ENCODE measurements around the gene THSD4.

The THSD4 gene

DNA sequence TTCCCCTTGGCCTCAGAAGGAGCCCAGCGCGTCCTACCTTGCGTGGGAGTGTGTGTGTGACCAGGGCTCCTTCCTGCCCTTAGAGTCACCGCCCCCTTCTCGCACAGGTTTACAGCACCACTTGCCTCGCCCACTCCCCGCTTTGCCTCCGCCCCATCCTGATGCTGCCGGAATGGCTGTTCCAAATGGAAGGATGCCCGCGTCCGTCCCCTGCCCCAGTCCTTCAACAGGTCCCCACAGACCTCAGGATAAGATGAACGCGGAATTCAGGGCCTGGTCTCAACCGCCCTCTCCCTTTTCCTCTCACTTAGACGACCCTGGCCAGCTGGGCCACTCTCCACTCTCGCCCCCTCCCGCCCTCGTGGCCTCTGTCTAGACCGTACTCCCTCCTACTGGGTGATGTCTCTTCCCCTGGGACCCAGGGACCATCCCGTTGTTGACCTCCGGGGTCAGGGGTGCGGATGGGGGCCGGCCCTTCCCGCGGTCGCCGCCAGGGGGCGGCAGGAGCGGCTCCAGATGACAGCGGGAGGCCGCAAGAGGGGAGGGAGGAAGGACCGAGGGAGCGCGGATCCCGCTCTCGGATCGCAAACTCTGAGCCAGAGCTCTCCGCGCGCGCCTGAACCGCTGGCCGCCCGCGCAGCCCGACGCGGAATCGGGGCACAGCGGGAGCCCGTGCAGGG, at the start of gene THSD4:
THSD4 (plus strand) TSS at position 585 of the 680 bp plus-strand sequence.
- Histone ChIP-seq H3K27me3 (ENCODE audit: low read depth, low read length) (no peaks in the 10 kb centered on the region), H3K9me3 (ENCODE audit: control insufficient read depth in 1 of 2, low read length in 2 of 2) (no peaks in the 10 kb centered on the region), H3K27ac (ENCODE audit: low read length) (peak within 1 kb of the TSS; percentile 8), H3K4me1 (ENCODE audit: control insufficient read depth in 1 of 2, insufficient read depth in 2 of 2, low read length in 2 of 2) (peaks cover 5 to 6% of the 10 kb centered on the region in 2 donors), H3K4me3 (ENCODE audit: low read depth in 1 of 2, low read length in 2 of 2) (peak within 1 kb of the TSS; percentile 46 to 65), H3K36me3 (ENCODE audit: control insufficient read depth in 1 of 2, insufficient read depth in 2 of 2, low read length in 2 of 2) (no peaks in the 10 kb centered on the region)

DNA sequence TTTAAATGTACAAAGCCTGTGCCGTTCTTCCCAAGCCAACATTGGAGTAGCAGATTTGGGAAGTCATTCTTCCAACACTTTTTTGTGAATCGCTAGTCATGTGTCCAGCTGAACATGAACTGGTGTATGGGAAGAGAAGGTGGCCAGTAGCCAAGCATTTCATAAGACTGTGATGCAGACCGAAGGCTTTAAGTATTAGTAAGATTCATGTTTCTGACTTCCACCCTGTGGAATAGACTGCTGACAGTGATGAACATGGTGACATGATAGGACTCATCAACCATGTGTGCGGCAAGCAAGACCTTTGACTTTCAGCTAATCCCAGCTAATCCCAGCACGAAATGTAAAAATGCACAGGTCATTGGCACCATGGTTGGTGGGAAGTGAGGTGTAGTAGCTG, 48.3 kb upstream of the THSD4 start:
- Histone ChIP-seq H3K9me3 (ENCODE audit: control insufficient read depth in 1 of 2, low read length in 2 of 2) (no peaks in the 10 kb centered on the region), H3K27me3 (ENCODE audit: low read depth, low read length) (no peaks in the 10 kb centered on the region), H3K36me3 (ENCODE audit: control insufficient read depth in 1 of 2, insufficient read depth in 2 of 2, low read length in 2 of 2) (no peaks in the 10 kb centered on the region), H3K4me3 (ENCODE audit: low read depth in 1 of 2, low read length in 2 of 2) (no peak overlapping the region), H3K4me1 (ENCODE audit: control insufficient read depth in 1 of 2, insufficient read depth in 2 of 2, low read length in 2 of 2) (no peaks in the 10 kb centered on the region), H3K27ac (ENCODE audit: low read length) (no peak overlapping the region)

DNA sequence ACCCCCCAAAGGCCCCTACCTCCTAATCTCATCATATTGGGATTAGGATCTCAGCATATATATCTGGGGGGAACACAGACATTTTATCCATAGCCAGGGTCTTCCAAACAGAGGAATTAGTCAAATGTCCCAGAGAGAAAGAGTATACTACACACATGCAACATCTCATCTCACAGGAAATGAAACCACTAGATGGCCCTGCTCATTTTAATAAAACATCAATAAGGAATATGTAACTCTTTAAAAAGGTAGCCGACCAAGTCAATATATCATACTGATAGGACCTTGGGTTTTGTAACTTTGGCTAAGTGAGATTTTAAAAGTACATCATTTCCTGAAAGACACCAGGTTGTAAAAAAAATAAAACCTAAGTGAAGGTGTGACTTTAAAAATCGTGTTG, 45.6 kb upstream of the THSD4 start:
- no peaks in the 10 kb centered on the region for H3K36me3 ChIP-seq (ENCODE audit: control insufficient read depth in 1 of 2, insufficient read depth in 2 of 2, low read length in 2 of 2)
- no peaks in the 10 kb centered on the region for H3K27me3 ChIP-seq (ENCODE audit: low read depth, low read length)
- no peak overlapping the region for H3K4me3 ChIP-seq (ENCODE audit: low read depth in 1 of 2, low read length in 2 of 2)
- no peaks in the 10 kb centered on the region for H3K9me3 ChIP-seq (ENCODE audit: control insufficient read depth in 1 of 2, low read length in 2 of 2)
- no peak overlapping the region for H3K27ac ChIP-seq (ENCODE audit: low read length)
- H3K4me1 ChIP-seq (ENCODE audit: control insufficient read depth in 1 of 2, insufficient read depth in 2 of 2, low read length in 2 of 2) = no peaks in the 10 kb centered on the region

DNA sequence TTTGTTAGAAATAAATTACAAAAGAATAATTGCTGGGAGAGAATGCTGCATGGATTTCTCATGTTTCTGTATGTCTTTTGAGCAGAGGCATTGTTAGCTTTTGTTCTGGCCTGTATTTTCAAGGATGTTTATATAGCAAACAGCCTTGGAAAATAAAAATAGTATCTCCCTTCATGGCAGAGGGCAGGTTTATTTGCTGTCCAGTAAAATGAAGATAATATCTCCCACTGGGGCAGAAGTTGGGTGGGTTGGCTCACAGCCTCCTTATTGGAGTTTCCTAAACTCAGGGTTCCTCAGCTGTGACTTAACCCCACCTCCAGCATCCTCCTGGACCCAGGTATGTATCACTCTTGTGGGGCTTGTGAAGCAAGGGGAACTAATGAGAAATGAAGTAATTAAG, 43.7 kb upstream of the THSD4 start:
- no peaks in the 10 kb centered on the region for H3K36me3 ChIP-seq (ENCODE audit: control insufficient read depth in 1 of 2, insufficient read depth in 2 of 2, low read length in 2 of 2)
- no peak overlapping the region for H3K4me3 ChIP-seq (ENCODE audit: low read depth in 1 of 2, low read length in 2 of 2)
- H3K27ac ChIP-seq (ENCODE audit: low read length) = no peak overlapping the region
- H3K4me1 ChIP-seq (ENCODE audit: control insufficient read depth in 1 of 2, insufficient read depth in 2 of 2, low read length in 2 of 2) = no peaks in the 10 kb centered on the region
- H3K27me3 ChIP-seq (ENCODE audit: low read depth, low read length) = no peaks in the 10 kb centered on the region
- H3K9me3 ChIP-seq (ENCODE audit: control insufficient read depth in 1 of 2, low read length in 2 of 2) = no peaks in the 10 kb centered on the region

DNA sequence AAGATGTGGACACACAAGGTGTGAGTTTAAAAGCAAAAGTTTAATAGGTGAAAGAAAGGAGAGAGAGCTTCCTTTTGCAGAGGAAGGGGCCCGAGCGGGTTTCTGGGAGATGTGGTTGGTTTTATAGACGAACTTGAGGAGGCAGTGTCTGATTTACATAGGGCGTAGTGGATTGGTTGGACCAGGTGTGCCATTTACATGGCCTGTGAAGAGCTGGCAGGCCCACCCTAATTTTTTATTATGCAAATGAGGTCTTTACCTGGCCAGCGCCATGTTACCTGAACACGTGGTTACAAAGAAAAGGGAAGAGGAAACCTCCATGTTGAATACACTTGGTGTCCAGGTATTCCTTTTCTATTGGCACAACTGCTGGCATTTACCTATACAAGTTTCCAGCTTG, 42.8 kb upstream of the THSD4 start:
- no peaks in the 10 kb centered on the region for H3K9me3 ChIP-seq (ENCODE audit: control insufficient read depth in 1 of 2, low read length in 2 of 2)
- no peaks in the 10 kb centered on the region for H3K36me3 ChIP-seq (ENCODE audit: control insufficient read depth in 1 of 2, insufficient read depth in 2 of 2, low read length in 2 of 2)
- no peak overlapping the region for H3K4me3 ChIP-seq (ENCODE audit: low read depth in 1 of 2, low read length in 2 of 2)
- H3K4me1 ChIP-seq (ENCODE audit: control insufficient read depth in 1 of 2, insufficient read depth in 2 of 2, low read length in 2 of 2) = no peaks in the 10 kb centered on the region
- no peak overlapping the region for H3K27ac ChIP-seq (ENCODE audit: low read length)
- no peaks in the 10 kb centered on the region for H3K27me3 ChIP-seq (ENCODE audit: low read depth, low read length)

DNA sequence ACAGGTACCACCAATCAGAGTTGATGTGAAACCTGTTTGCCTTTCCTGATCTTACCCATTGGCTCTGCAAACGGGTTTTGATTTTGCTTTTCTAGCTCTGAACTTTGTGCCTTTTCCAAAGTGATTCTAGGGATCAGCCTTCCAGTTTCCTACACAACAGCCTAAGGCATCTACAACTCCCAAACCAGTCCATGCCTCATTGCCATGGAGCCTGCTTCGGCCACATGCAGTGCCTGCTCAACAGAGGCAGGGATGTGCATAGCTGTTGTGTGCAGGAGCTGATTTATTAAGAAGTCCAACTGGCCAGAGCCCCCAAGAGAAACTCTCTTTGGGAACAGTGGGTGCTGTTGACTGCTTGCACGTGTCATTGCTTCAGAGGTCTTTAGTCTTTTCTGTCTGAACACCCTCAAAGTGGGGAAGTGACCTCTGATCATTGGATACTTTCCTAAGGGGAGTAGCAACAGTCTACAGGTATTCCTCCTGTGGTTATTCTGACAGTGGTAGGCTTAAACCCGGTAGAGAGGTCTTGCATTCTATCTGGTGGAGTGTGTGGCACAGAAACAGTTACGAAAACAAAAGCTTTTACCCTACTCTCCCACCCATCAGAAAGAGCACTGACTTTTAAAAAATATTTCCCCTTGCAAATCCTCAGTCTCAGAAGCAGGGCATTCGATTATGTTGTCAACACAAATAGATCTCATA, 36.6 kb upstream of the THSD4 start:
- H3K9me3 ChIP-seq (ENCODE audit: control insufficient read depth in 1 of 2, low read length in 2 of 2) = no peaks in the 10 kb centered on the region
- no peaks in the 10 kb centered on the region for H3K4me1 ChIP-seq (ENCODE audit: control insufficient read depth in 1 of 2, insufficient read depth in 2 of 2, low read length in 2 of 2)
- H3K27me3 ChIP-seq (ENCODE audit: low read depth, low read length) = no peaks in the 10 kb centered on the region
- no peak overlapping the region for H3K27ac ChIP-seq (ENCODE audit: low read length)
- no peaks in the 10 kb centered on the region for H3K36me3 ChIP-seq (ENCODE audit: control insufficient read depth in 1 of 2, insufficient read depth in 2 of 2, low read length in 2 of 2)
- H3K4me3 ChIP-seq (ENCODE audit: low read depth in 1 of 2, low read length in 2 of 2) = no peak overlapping the region

DNA sequence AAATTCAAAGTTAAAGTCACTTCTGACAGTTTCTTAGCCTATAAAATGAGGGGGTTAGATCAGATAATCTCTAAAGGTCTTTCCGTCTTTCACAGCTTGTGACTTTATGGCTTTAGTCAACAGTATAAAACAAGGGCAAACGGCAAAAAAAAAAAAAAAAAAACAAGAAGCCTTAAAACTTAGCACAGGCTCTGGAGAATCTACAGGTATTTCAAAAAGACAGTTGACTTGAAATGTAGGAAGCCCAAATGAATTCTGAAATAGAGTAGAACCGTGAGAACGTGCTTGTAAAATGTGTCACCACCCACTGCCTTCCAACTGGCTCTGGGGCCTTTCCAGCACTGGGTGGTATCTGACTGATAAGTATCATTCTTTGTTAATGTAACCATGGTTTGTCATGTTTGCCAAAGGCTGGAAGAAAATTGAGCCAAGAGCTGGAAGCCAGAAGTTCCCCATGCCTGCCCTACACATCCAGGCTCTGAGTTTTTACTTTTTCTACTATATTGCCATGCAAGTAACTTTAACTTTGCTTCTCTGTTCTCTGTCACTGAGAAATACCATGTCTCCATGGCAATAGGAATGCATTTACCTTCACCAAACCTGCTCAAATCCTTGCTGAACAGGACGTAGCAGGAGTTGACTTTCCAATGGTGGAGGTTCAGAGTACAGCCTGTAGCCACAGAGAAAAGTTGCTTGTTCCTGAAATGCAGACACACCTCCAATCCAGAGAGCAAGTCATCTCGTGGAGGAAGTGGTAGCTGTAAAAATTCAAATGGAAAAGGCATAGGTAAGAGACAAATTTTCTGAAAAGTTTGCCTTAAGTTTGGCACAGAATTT, 35.8 kb upstream of the THSD4 start:
- Histone ChIP-seq H3K4me1 (ENCODE audit: control insufficient read depth in 1 of 2, insufficient read depth in 2 of 2, low read length in 2 of 2) (no peaks in the 10 kb centered on the region), H3K36me3 (ENCODE audit: control insufficient read depth in 1 of 2, insufficient read depth in 2 of 2, low read length in 2 of 2) (no peaks in the 10 kb centered on the region), H3K9me3 (ENCODE audit: control insufficient read depth in 1 of 2, low read length in 2 of 2) (no peaks in the 10 kb centered on the region), H3K27ac (ENCODE audit: low read length) (no peak overlapping the region), H3K27me3 (ENCODE audit: low read depth, low read length) (no peaks in the 10 kb centered on the region), H3K4me3 (ENCODE audit: low read depth in 1 of 2, low read length in 2 of 2) (no peak overlapping the region)

DNA sequence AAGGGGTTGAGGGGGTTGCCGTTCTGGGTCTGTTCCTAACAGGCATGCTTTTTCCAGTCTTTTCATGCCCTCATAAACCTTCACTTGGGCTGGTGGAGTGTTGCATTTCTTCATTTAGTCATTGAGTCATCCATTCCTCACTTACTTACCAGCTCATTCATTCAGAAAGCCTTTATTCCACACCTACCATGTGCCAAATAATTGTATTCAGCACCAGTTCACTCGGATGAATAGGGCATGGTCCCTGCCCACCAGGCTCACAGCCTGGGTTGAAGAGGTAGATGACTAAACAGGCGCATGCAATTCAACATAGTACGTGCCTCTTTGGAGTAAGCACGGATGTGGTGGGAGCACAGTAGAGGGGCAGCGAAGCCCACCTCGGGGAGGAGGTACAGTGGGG, 35.1 kb upstream of the THSD4 start:
- Histone ChIP-seq H3K4me1 (ENCODE audit: control insufficient read depth in 1 of 2, insufficient read depth in 2 of 2, low read length in 2 of 2) (no peaks in the 10 kb centered on the region), H3K27ac (ENCODE audit: low read length) (no peak overlapping the region), H3K36me3 (ENCODE audit: control insufficient read depth in 1 of 2, insufficient read depth in 2 of 2, low read length in 2 of 2) (no peaks in the 10 kb centered on the region), H3K4me3 (ENCODE audit: low read depth in 1 of 2, low read length in 2 of 2) (no peak overlapping the region), H3K9me3 (ENCODE audit: control insufficient read depth in 1 of 2, low read length in 2 of 2) (no peaks in the 10 kb centered on the region), H3K27me3 (ENCODE audit: low read depth, low read length) (no peaks in the 10 kb centered on the region)

DNA sequence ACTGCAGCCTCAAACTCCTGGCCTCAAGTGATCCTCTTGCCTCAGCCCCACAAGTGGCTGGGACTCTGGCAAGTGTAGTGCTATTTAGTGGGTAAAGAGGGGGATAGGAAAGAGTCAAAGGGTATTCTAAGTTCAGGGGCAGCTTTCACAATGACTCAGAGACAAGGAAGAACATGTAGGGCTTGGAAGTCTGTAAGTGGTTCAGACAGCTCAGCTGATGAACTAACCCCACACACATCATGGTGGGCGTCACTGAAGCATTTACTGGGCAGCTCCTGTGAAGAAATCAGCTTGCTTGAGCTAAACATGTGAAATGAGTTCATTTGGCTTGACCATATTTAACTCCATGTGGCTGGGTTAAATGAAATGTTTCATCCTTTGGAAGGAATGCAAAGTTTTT, 34.6 kb upstream of the THSD4 start:
- no peaks in the 10 kb centered on the region for H3K9me3 ChIP-seq (ENCODE audit: control insufficient read depth in 1 of 2, low read length in 2 of 2)
- H3K27ac ChIP-seq (ENCODE audit: low read length) = no peak overlapping the region
- H3K36me3 ChIP-seq (ENCODE audit: control insufficient read depth in 1 of 2, insufficient read depth in 2 of 2, low read length in 2 of 2) = no peaks in the 10 kb centered on the region
- H3K4me1 ChIP-seq (ENCODE audit: control insufficient read depth in 1 of 2, insufficient read depth in 2 of 2, low read length in 2 of 2) = no peaks in the 10 kb centered on the region
- H3K27me3 ChIP-seq (ENCODE audit: low read depth, low read length) = no peaks in the 10 kb centered on the region
- H3K4me3 ChIP-seq (ENCODE audit: low read depth in 1 of 2, low read length in 2 of 2) = no peak overlapping the region

DNA sequence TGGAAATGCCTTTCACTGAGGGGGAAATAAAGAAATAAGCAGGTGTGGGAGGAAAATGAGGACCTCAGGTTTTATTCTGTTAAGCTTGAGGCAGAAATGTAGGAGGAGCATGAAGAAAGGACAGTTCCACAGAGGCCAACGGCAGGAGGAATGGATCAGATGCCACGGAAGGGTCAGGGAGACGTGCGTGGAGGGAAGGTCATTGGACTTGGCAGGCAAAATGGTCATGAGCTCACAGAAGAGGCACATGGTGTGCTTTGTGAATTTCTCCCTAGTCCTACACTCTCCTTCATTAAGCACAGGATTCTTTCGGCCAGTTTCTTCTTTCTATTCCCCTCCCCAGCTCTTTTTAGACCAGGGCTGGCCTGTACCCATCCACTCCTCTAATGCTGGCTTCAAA, 32.5 kb upstream of the THSD4 start:
- H3K36me3 ChIP-seq (ENCODE audit: control insufficient read depth in 1 of 2, insufficient read depth in 2 of 2, low read length in 2 of 2) = no peaks in the 10 kb centered on the region
- no peaks in the 10 kb centered on the region for H3K27me3 ChIP-seq (ENCODE audit: low read depth, low read length)
- no peaks in the 10 kb centered on the region for H3K9me3 ChIP-seq (ENCODE audit: control insufficient read depth in 1 of 2, low read length in 2 of 2)
- H3K27ac ChIP-seq (ENCODE audit: low read length) = peak overlapping the region; percentile 66
- no peaks in the 10 kb centered on the region for H3K4me1 ChIP-seq (ENCODE audit: control insufficient read depth in 1 of 2, insufficient read depth in 2 of 2, low read length in 2 of 2)
- no peak overlapping the region for H3K4me3 ChIP-seq (ENCODE audit: low read depth in 1 of 2, low read length in 2 of 2)

DNA sequence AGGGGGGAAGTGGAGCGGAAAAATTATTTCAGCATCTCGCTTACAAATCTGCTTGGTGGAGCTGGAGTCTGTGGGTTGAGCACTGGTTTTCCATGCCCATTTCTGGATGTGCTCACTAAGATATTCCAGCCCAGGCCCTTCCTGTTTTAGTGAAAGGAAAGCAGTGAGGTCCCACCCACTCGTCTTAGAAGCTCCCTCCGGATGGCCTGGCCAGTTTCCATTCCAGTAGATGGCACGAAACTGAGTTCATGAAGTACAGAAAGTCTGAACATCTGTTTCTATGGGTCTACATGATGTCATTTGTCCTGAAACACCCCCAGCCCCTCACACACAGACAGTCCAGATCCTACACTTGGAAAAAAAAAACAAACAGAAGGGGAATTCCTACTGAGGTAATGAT, 31.9 kb upstream of the THSD4 start:
- Histone ChIP-seq H3K9me3 (ENCODE audit: control insufficient read depth in 1 of 2, low read length in 2 of 2) (no peaks in the 10 kb centered on the region), H3K4me3 (ENCODE audit: low read depth in 1 of 2, low read length in 2 of 2) (no peak overlapping the region), H3K27ac (ENCODE audit: low read length) (no peak overlapping the region), H3K27me3 (ENCODE audit: low read depth, low read length) (no peaks in the 10 kb centered on the region), H3K36me3 (ENCODE audit: control insufficient read depth in 1 of 2, insufficient read depth in 2 of 2, low read length in 2 of 2) (no peaks in the 10 kb centered on the region), H3K4me1 (ENCODE audit: control insufficient read depth in 1 of 2, insufficient read depth in 2 of 2, low read length in 2 of 2) (no peaks in the 10 kb centered on the region)
